Tibial artery (tissue), 4 donors: ENCODE results near the gene POLD3.

ENCODE experiments used
- DNase-seq, 2 donors: peaks; one replicate each; pipeline ENCODE4 v3.0.0-alpha.2; 2019
- H3K27ac ChIP-seq, 2 donors: fragments of 200-600 bp; sonication (generic) in 1 of 2; 1 replicate in 1 of 2; 2 replicates in 1 of 2; pipeline ENCODE4 v1.5.1; 2018 to 2019; ENCODE audit warnings: mild to moderate bottlenecking in 1 of 2
- H3K27me3 ChIP-seq, 2 donors: fragments of 200-600 bp; sonication (generic) in 1 of 2; one replicate each; pipeline versions ENCODE4 v1.5.1 to v1.6.0; 2016 to 2019
- H3K36me3 ChIP-seq, 3 donors: fragments of 200-600 bp; sonication (generic) in 2 of 3; one replicate each; pipeline ENCODE4 v1.5.1; 2016 to 2019; ENCODE audit warnings: mild to moderate bottlenecking in 2 of 3
- H3K4me1 ChIP-seq, 4 donors: fragments of 200-600 bp; sonication (generic) in 2 of 4; 1 replicate in 3 of 4; 2 replicates in 1 of 4; pipeline ENCODE4 v1.5.1; 2016 to 2019
- H3K4me3 ChIP-seq, 2 donors: fragments of 200-600 bp; sonication (generic) in 1 of 2; 1 replicate in 1 of 2; 2 replicates in 1 of 2; pipeline ENCODE4 v1.5.1; 2018 to 2019; ENCODE audit warnings: mild to moderate bottlenecking in 2 of 2
- H3K9me3 ChIP-seq, 3 donors: fragments of 200-600 bp; sonication (generic) in 1 of 3; one replicate each; pipeline ENCODE4 v1.5.1; 2016 to 2019
- intact Hi-C: fragments of 100-400 bp; cut with DNase I; formaldehyde crosslinking; loops from one replicate; pipeline ENCODE4 v1.15.0; 2023; ENCODE audit warnings: low total_unique reads
- TF ChIP-seq, protein P1 (sequence below), 2 experiments: fragments of 200-600 bp in 1 of 2; fragments of 450-650 bp in 1 of 2; IDR thresholded peaks; one replicate each; pipeline ENCODE4 v1.5.1; 2017 to 2019; ENCODE audit warnings: antibody characterized with exemption in 2 of 2, mild to moderate bottlenecking in 1 of 2, moderate library complexity in 1 of 2

The POLD3 gene

DNA sequence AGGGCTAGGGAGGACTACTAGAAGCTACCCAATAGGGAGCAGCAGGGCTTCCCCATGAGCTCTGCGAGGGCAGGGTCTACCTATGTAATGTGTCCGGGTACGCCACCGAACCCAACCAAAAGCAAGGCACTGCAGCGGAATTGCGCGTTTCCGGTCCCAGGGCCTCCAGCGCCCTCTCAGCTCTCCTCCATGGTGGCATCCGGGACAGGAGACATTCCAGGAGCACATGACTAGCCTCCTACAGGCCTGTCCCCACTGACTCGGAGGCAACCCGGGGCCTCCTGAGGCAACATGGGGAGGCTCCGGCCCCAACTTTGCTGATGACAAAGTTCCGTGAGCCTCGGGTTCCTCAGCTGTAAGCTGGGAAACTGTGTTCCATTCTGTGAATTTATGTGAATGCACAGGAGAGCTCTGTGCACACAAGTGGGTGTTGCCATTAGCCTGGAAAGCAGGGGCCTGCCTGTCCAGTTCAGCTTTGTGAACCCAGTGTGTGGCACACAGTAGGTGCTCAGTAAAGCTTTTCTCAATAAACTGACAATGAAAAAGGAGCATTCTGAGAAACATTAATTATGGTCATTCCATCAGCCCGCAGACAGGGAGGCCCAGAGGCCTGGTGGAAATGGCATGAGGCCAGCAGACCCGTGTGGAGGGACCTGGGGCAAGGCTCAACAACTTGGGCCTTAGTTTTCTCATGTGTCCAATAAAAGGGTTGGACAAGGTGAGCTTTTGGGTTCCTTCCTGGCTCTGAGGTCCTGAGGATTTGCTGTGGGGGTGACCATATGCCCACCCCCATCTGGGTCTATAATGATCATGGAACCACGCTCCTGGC, 88.5 kb downstream of the POLD3 start:
- Histone ChIP-seq H3K36me3 (no peaks in the 10 kb centered on the region), H3K27ac (peak overlapping the region in 1 of 2 donors; percentile 62), H3K9me3 (no peaks in the 10 kb centered on the region), H3K4me3 (no peak overlapping the region), H3K4me1 (peaks cover 0 to 31% (median 29%) of the 10 kb centered on the region in 4 donors), H3K27me3 (no peaks in the 10 kb centered on the region)
- DNase-seq = peak; percentile 13 to 53
- TF ChIP-seq, protein P1, sequence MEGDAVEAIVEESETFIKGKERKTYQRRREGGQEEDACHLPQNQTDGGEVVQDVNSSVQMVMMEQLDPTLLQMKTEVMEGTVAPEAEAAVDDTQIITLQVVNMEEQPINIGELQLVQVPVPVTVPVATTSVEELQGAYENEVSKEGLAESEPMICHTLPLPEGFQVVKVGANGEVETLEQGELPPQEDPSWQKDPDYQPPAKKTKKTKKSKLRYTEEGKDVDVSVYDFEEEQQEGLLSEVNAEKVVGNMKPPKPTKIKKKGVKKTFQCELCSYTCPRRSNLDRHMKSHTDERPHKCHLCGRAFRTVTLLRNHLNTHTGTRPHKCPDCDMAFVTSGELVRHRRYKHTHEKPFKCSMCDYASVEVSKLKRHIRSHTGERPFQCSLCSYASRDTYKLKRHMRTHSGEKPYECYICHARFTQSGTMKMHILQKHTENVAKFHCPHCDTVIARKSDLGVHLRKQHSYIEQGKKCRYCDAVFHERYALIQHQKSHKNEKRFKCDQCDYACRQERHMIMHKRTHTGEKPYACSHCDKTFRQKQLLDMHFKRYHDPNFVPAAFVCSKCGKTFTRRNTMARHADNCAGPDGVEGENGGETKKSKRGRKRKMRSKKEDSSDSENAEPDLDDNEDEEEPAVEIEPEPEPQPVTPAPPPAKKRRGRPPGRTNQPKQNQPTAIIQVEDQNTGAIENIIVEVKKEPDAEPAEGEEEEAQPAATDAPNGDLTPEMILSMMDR (IDR thresholded peaks at IDR 0.05) = no peak
- intact Hi-C loops = no loop called here

DNA sequence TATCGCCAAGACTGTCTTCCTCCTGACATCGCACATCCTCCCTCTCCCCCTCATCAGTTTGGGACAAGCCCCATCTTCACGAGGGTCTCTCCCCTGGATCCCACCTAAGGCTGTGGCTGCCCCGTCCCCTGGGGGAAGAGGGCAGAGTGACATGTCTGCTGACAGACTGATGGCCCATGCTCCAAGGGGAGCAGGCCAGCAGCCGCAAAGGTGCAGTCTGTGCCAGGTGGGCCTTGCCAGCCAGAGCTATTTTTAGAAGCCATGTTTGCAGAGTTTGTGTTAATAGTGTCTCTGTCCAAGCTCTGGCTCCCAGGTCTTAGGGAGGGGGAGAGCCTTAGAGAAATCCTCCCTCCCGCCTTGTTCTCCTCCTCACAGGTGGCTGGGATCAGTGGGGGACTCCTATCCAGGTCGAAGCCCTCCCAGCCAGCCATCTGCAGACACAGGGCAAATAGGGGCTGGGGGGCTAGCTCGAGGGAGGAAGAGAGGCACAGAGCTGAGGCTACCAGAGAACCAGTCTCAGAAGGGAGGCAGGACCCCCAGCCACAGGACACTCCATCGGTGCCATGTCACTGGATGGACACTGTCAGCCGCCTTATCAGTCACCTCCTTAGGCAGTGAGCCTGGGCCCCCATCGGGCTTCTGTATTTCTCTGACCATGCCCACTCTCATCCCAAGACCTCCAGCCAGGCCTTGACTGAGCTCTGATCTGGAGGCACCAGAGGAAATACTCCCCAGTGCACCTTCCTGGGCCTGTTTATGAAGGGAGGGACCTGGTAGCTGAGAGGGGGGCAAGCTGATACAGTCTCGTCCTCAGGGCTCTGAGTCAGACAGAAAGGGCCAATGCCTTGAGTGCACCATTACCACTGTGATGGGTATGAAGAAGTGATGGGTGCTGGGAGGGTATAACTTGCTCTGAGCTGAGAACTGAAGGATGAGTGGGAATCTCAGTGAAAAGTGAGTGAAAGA, 89.6 kb downstream of the POLD3 start:
- H3K36me3 ChIP-seq = no peaks in the 10 kb centered on the region
- peak overlapping the region; percentile 45 to 62 for H3K27ac ChIP-seq
- H3K4me3 ChIP-seq = no peak overlapping the region
- peaks cover 0 to 30% (median 26%) of the 10 kb centered on the region in 4 donors for H3K4me1 ChIP-seq
- TF ChIP-seq, protein P1 (IDR thresholded peaks at IDR 0.05) = no peak
- no peaks in the 10 kb centered on the region for H3K27me3 ChIP-seq
- peak; percentile 20 to 70 for DNase-seq
- no peaks in the 10 kb centered on the region for H3K9me3 ChIP-seq
- intact Hi-C loops = no loop called here

DNA sequence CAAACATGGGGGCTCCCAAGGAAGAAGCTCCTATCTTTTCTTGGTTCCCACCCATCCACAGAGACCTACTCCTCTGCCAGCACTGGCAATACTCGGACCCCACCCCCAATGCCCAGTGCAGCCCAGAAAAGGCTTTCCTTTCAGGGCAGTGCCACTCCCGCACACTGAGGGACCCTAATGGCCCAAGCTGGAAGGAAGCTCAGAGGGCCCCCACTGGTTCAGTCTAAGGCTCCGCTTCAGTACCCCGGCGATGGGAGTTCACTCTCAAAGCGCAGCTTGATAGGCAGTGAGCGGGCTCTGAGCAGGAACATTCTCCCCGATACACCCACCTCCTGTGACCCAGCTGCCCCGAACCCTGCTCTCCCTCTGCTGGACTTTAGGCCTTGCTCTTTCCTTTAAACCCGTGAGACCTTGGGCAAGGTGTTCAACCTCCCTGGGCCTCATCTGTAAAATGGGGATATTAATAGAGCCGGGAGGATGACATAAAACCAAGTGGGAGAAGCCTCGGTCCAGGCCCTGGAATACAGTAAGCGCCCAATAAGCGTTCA, 90.4 kb downstream of the POLD3 start:
- Histone ChIP-seq H3K4me1 (peaks cover 0 to 39% (median 28%) of the 10 kb centered on the region in 4 donors), H3K27ac (peak overlapping the region; percentile 52 to 62), H3K36me3 (no peaks in the 10 kb centered on the region), H3K9me3 (no peaks in the 10 kb centered on the region), H3K27me3 (no peaks in the 10 kb centered on the region), H3K4me3 (peak overlapping the region; percentile 47 to 60)
- TF ChIP-seq, protein P1 (IDR thresholded peaks at IDR 0.05) = no peak
- intact Hi-C loops = no loop called here
- peak; percentile 17 to 61 for DNase-seq

DNA sequence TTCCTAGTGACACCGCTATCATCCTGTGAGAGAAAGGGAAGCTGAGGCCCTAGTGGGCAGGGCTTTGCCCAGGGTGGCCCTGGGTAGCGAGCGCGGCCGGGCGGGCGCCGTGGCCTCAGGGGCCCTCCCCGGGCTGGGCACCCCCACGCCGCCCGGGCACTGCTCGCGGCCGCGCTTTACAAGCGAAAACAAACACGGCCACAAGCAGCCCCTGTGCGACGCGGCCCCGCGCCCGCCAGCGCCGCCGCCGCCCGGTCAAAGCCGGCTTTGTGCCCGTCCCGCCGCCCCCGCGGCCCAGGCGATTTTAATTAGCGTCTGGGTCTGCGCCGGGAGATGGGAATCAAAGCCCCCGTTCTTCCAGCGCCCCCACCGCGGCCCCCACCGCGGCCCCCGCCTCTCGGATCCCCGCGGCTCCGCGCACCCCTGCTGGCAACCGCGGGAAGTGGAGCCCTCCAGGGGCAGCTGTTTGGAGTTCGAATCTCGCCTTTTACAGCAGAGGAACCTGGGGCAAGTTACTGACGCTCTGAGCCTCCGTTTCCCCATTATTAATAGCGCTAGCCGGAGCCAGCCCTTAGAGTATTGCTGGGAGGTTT, 91.0 kb downstream of the POLD3 start:
- H3K27ac ChIP-seq = peak overlapping the region; percentile 52 to 62
- intact Hi-C loops = no loop called here
- peak in 1 of 2 donors; percentile 21 for DNase-seq

More for the DNA sequence above, 91.0 kb downstream of the POLD3 start:
- Histone ChIP-seq H3K27me3 (no peaks in the 10 kb centered on the region), H3K9me3 (no peaks in the 10 kb centered on the region), H3K4me3 (peak overlapping the region; percentile 47 to 60), H3K36me3 (no peaks in the 10 kb centered on the region), H3K4me1 (peaks cover 0 to 44% (median 32%) of the 10 kb centered on the region in 4 donors)
- TF ChIP-seq, protein P1 (IDR thresholded peaks at IDR 0.05) = peak; percentile 40 to 54
